Thyroid gland (tissue), 4 donors: ENCODE measurements around the gene RTN1. TPM values are rescaled to one million over a fixed set of nuclear protein-coding genes. Genes with fewer than 3 reads are reported as not detected.

Source experiments
- DNase-seq, 2 donors: peaks; one replicate each; pipeline ENCODE4 v3.0.0-alpha.2; 2019
- H3K27ac ChIP-seq, 3 donors: fragments of 200-600 bp; sonication (generic); 1 replicate in 2 of 3; 2 replicates in 1 of 3; pipeline ENCODE4 v1.5.1; 2016 to 2019; ENCODE audit warnings: mild to moderate bottlenecking in 1 of 3, moderate library complexity in 1 of 3
- H3K27me3 ChIP-seq: fragments of 200-600 bp; sonication (generic); one replicate; pipeline ENCODE4 v1.5.1; 2019
- H3K36me3 ChIP-seq, 2 donors: fragments of 200-600 bp; sonication (generic); one replicate each; pipeline ENCODE4 v1.5.1; 2016 to 2019
- H3K4me1 ChIP-seq, 2 donors: fragments of 200-600 bp; sonication (generic); one replicate each; pipeline ENCODE4 v1.5.1; 2017 to 2019
- H3K4me3 ChIP-seq, 3 donors: fragments of 200-600 bp; sonication (generic); replicated peaks in 1 of 3; 1 replicate in 2 of 3; 2 replicates in 1 of 3; pipeline ENCODE4 v1.5.1; 2016; ENCODE audit warnings: mild to moderate bottlenecking in 1 of 3
- H3K9me3 ChIP-seq: fragments of 200-600 bp; sonication (generic); one replicate; pipeline ENCODE4 v1.5.1; 2017
- POLR2A ChIP-seq, 2 donors: fragments of 450-650 bp; IDR thresholded peaks; one replicate each; pipeline ENCODE4 v1.6.1; 2017; ENCODE audit warnings: antibody characterized with exemption in 2 of 2, mild to moderate bottlenecking in 2 of 2, moderate library complexity in 1 of 2
- WGBS, 2 donors: methylation state at CpG; one replicate each; pipeline ENCODE4 v1.1.5; 2017; 5-methylcytosine and 5-hydroxymethylcytosine counted together
- intact Hi-C: fragments of 100-400 bp; cut with DNase I; formaldehyde crosslinking; loops from one replicate; pipeline ENCODE4 v1.15.1; 2023
- total RNA-seq, 4 donors: library from RNA; depleted of rRNA; stranded (reverse); fragments of >200 nt; gene quantifications; one replicate each; pipeline ENCODE4 v1.2.3, GENCODE V29; 2016
- TF ChIP-seq, protein P1 (sequence below), 6 experiments: fragments of 200-600 bp in 3 of 6; fragments of 450-650 bp in 3 of 6; sonication (generic) in 3 of 6; IDR thresholded peaks; one replicate each; pipeline ENCODE4 v1.5.1; 2016 to 2019; ENCODE audit warnings: antibody characterized with exemption in 6 of 6, mild to moderate bottlenecking in 2 of 6, inconsistent platforms in 1 of 6, moderate library complexity in 1 of 6

Gene RTN1
- total RNA-seq, 4 donors from 2014 or later = 3.8 to 20.8 (median 9.6) TPM

DNA sequence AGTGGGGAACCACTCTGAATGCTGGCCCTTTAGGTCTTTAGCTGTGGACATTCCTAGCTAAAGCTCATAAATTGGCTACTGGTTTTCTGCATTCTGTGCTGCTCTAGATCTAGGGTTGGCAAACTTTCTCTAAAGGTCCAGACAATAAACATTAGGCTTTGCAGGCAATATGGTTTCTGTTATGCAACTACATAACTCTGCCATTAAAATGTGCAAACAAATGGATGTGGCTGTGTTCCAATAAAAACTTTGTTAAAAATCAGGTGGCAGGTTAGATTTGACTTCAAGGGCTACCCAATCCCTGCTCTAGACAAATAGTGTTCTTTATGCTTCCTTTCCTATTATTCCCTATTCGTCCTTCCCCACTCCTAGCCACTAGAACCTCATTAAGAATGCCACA lies 42.6 kb upstream of the RTN1 start:
- no peaks in the 10 kb centered on the region for H3K9me3 ChIP-seq
- H3K27ac ChIP-seq = no peak overlapping the region
- intact Hi-C loops = no loop called here
- H3K4me1 ChIP-seq = no peaks in the 10 kb centered on the region
- no peaks in the 10 kb centered on the region for H3K27me3 ChIP-seq
- 83 to 86% methylated on average over 1 of the region's 1 CpG for WGBS, 2 donors
- H3K36me3 ChIP-seq = no peaks in the 10 kb centered on the region
- no peak for DNase-seq
- TF ChIP-seq, protein P1, sequence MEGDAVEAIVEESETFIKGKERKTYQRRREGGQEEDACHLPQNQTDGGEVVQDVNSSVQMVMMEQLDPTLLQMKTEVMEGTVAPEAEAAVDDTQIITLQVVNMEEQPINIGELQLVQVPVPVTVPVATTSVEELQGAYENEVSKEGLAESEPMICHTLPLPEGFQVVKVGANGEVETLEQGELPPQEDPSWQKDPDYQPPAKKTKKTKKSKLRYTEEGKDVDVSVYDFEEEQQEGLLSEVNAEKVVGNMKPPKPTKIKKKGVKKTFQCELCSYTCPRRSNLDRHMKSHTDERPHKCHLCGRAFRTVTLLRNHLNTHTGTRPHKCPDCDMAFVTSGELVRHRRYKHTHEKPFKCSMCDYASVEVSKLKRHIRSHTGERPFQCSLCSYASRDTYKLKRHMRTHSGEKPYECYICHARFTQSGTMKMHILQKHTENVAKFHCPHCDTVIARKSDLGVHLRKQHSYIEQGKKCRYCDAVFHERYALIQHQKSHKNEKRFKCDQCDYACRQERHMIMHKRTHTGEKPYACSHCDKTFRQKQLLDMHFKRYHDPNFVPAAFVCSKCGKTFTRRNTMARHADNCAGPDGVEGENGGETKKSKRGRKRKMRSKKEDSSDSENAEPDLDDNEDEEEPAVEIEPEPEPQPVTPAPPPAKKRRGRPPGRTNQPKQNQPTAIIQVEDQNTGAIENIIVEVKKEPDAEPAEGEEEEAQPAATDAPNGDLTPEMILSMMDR (IDR thresholded peaks at IDR 0.05) = no peak
- no peak for TF ChIP-seq POLR2A (IDR thresholded peaks at IDR 0.05)
- no peak overlapping the region for H3K4me3 ChIP-seq

DNA sequence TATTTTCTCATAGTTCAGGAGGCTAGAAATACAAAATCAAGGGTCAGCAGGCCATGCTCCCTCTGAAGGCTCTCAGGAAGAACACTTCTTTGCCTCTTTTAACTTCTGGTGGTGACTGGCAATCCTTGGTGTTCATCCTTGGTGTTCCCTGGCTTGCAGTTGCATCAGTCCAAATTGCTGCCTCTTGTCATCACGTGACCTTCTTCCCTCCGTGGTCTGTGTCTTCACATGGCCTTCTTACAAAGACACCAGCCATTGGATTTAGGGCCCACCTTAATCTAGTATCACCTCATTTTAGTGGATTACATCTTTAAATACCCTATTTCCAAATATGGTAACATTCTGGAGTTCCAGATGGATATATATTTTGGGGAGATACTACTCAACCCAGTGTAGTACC lies 41.9 kb upstream of the RTN1 start:
- H3K27me3 ChIP-seq = no peaks in the 10 kb centered on the region
- H3K4me3 ChIP-seq = no peak overlapping the region
- 80 to 85% methylated on average over 2 of the region's 2 CpGs for WGBS, 2 donors
- no peaks in the 10 kb centered on the region for H3K4me1 ChIP-seq
- no peaks in the 10 kb centered on the region for H3K36me3 ChIP-seq
- TF ChIP-seq, protein P1 (IDR thresholded peaks at IDR 0.05) = no peak
- no peak for TF ChIP-seq POLR2A (IDR thresholded peaks at IDR 0.05)
- intact Hi-C loops = no loop called here
- H3K9me3 ChIP-seq = no peaks in the 10 kb centered on the region
- no peak overlapping the region for H3K27ac ChIP-seq
- no peak for DNase-seq

DNA sequence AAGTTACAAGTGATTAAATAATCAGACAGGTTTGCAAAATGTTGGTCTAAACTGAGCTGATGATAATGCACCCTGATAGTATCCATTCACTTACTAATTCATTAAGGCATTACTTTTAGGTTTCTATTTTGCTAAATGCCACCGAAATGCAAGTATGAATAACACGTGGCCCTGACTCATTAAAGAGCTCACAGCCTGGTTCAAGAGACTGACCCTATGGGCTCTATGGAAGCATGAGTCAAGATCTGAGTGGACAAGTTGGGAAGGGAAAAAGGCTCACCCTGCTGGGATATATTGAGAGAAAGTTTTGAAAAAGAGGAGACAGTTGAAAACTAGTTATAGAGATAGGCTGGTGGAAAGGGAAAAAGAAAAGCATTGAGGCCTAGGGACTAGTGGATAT lies 34.6 kb upstream of the RTN1 start:
- H3K27ac ChIP-seq = no peak overlapping the region
- no peaks in the 10 kb centered on the region for H3K4me1 ChIP-seq
- TF ChIP-seq, protein P1 (IDR thresholded peaks at IDR 0.05) = no peak
- no peak for TF ChIP-seq POLR2A (IDR thresholded peaks at IDR 0.05)
- H3K27me3 ChIP-seq = no peaks in the 10 kb centered on the region
- intact Hi-C loops = no loop called here
- H3K4me3 ChIP-seq = no peak overlapping the region
- H3K36me3 ChIP-seq = no peaks in the 10 kb centered on the region
- DNase-seq = no peak
- H3K9me3 ChIP-seq = no peaks in the 10 kb centered on the region
- 87% methylated on average over 2 of the region's 2 CpGs for WGBS, 2 donors

DNA sequence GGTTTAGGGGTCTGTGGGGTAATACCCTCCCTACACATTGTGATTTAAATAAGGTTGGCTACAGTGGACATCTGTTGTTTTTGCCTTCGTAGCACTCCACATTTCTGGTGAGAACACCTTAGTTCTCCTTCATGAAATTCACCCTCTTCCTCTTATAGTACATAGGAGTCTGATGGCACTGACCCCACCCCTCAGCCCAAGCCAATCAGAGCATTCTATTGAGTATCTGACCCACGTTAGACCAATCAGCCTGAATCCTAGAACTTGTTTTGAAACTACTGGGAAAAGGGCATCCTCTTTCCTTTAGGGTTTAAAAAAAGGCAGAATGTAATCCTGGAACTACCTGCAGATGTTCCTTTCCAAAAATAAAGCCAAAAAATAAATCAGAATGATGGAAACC lies 33.6 kb upstream of the RTN1 start:
- Histone ChIP-seq H3K27ac (no peak overlapping the region), H3K4me1 (no peaks in the 10 kb centered on the region), H3K36me3 (no peaks in the 10 kb centered on the region), H3K27me3 (no peaks in the 10 kb centered on the region), H3K4me3 (no peak overlapping the region), H3K9me3 (no peaks in the 10 kb centered on the region)
- TF ChIP-seq, protein P1 (IDR thresholded peaks at IDR 0.05) = no peak
- no peak for TF ChIP-seq POLR2A (IDR thresholded peaks at IDR 0.05)
- intact Hi-C loops = no loop called here
- DNase-seq = no peak
- 50 to 56% methylated on average over 2 of the region's 2 CpGs for WGBS, 2 donors

DNA sequence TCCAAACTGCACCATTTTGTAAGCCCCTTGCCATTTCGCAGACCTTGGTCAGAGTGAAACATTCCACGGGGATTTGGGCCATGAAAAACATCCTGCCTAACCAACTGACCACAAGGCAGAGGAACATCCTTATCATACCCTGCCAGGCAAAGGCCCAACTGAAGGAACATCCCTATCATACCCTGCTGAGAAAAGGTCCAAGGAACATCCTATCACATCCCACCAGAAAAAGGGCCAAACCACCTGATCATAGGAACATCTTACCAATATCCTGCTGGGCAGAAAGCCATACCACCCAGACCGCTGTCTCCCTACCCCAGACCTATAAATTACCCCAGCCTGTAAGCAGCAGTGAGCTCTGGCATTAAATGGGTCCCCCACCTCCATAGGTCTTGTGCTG lies 30.0 kb upstream of the RTN1 start:
- no peak overlapping the region for H3K4me3 ChIP-seq
- no peaks in the 10 kb centered on the region for H3K4me1 ChIP-seq
- no peaks in the 10 kb centered on the region for H3K36me3 ChIP-seq
- 82 to 83% methylated on average over 3 of the region's 3 CpGs for WGBS, 2 donors
- intact Hi-C loops = no loop called here
- H3K27ac ChIP-seq = no peak overlapping the region
- DNase-seq = no peak
- TF ChIP-seq, protein P1 (IDR thresholded peaks at IDR 0.05) = no peak
- no peak for TF ChIP-seq POLR2A (IDR thresholded peaks at IDR 0.05)
- H3K27me3 ChIP-seq = no peaks in the 10 kb centered on the region
- H3K9me3 ChIP-seq = no peaks in the 10 kb centered on the region
